GM23338 (cell line): ENCODE measurements around the gene PLEKHG2. TPM values are rescaled to one million over a fixed set of nuclear protein-coding genes. Genes with fewer than 3 reads are reported as not detected.

Source experiments
- ATAC-seq: fragments of 200-7000 bp; cut with Tn5 transposase; 3 replicates; pipeline ENCODE4 v1.9.1; 2020
- DNase-seq: peaks from one replicate; pipeline ENCODE4 v3.0.0-alpha.2; 2015; ENCODE audit warnings: low spot score
- H2AFZ ChIP-seq: fragments of 200-600 bp; sonication (generic); 2 replicates; pipeline ENCODE4 v1.8.0; 2016; ENCODE audit warnings: antibody characterized with exemption, mild to moderate bottlenecking, moderate library complexity
- H3F3A ChIP-seq: fragments of 200-600 bp; sonication (generic); replicated peaks from 2 replicates; pipeline ENCODE4 v1.8.0; 2017; ENCODE audit warnings: antibody characterized with exemption, mixed run types, low read depth
- H3K27ac ChIP-seq: fragments of 200-600 bp; sonication (generic); 2 replicates; pipeline ENCODE4 v1.6.1; 2016; ENCODE audit warnings: low read depth
- H3K27me3 ChIP-seq: fragments of 200-600 bp; sonication (generic); 2 replicates; pipeline ENCODE4 v1.8.0; 2016; ENCODE audit warnings: mild to moderate bottlenecking, mixed run types, moderate library complexity; ENCODE audit not compliant: insufficient read depth
- H3K36me3 ChIP-seq: fragments of 200-600 bp; sonication (generic); 2 replicates; pipeline ENCODE4 v1.8.0; 2016; ENCODE audit warnings: mild to moderate bottlenecking; ENCODE audit not compliant: insufficient read depth
- H3K4me1 ChIP-seq: fragments of 200-600 bp; sonication (generic); 2 replicates; pipeline ENCODE4 v1.8.0; 2016; ENCODE audit warnings: mild to moderate bottlenecking, moderate library complexity; ENCODE audit not compliant: insufficient read depth
- H3K4me2 ChIP-seq: fragments of 200-600 bp; sonication (generic); 2 replicates; pipeline ENCODE4 v1.7.1; 2017; ENCODE audit warnings: mixed run types
- H3K4me3 ChIP-seq: fragments of 200-600 bp; sonication (generic); 2 replicates; pipeline ENCODE4 v1.6.1; 2016; ENCODE audit warnings: mixed run types
- H3K79me2 ChIP-seq: fragments of 200-600 bp; sonication (generic); replicated peaks from 2 replicates; pipeline ENCODE4 v1.8.0; 2017; ENCODE audit warnings: mild to moderate bottlenecking; ENCODE audit not compliant: insufficient read depth
- H3K9me2 ChIP-seq: fragments of 200-600 bp; sonication (generic); 2 replicates; pipeline ENCODE4 v1.8.0; 2017; ENCODE audit not compliant: insufficient read depth
- H4K20me1 ChIP-seq: fragments of 200-600 bp; sonication (generic); replicated peaks from 2 replicates; pipeline ENCODE4 v1.8.0; 2017; ENCODE audit warnings: mild to moderate bottlenecking; ENCODE audit not compliant: insufficient read depth
- H3K27ac Mint-ChIP-seq: 2 replicates; pipeline ENCODE4 v1.8.0; 2020; ENCODE audit warnings: inconsistent platforms, mild to moderate bottlenecking, moderate library complexity, mixed read lengths
- H3K27me3 Mint-ChIP-seq: 3 replicates; pipeline ENCODE4 v1.8.0; 2022; ENCODE audit warnings: low read depth, mild to moderate bottlenecking, moderate library complexity, mixed read lengths, inconsistent platforms; ENCODE audit not compliant: insufficient read depth, poor library complexity
- H3K36me3 Mint-ChIP-seq: 3 replicates; pipeline ENCODE4 v1.8.0; 2021; ENCODE audit warnings: low read depth, mild to moderate bottlenecking, inconsistent platforms, moderate library complexity, mixed read lengths
- H3K4me1 Mint-ChIP-seq: 3 replicates; pipeline ENCODE4 v1.8.0; 2020; ENCODE audit warnings: mild to moderate bottlenecking, inconsistent platforms, mixed read lengths
- H3K4me3 Mint-ChIP-seq: 3 replicates; pipeline ENCODE4 v1.8.0; 2021; ENCODE audit warnings: moderate library complexity, mild to moderate bottlenecking, inconsistent platforms, mixed read lengths
- H3K9me3 Mint-ChIP-seq: 3 replicates; pipeline ENCODE4 v1.8.0; 2020; ENCODE audit warnings: moderate library complexity, mild to moderate bottlenecking, inconsistent platforms, mixed read lengths
- CREB1 ChIP-seq: fragments of 250-450 bp; sonication (Bioruptor Pico); IDR thresholded peaks from 2 replicates; pipeline ENCODE4 v1.5.0; 2020; ENCODE audit warnings: low read depth, mild to moderate bottlenecking, moderate library complexity
- ETS1 ChIP-seq: IDR thresholded peaks from 2 replicates; pipeline ENCODE4 v1.6.1; 2016; ENCODE audit warnings: antibody characterized with exemption
- EZH2 ChIP-seq: fragments of 200-600 bp; sonication (generic); IDR thresholded peaks from one replicate; pipeline ENCODE4 v1.8.0; 2017; ENCODE audit warnings: antibody characterized with exemption, mild to moderate bottlenecking, low read depth; ENCODE audit not compliant: unreplicated experiment
- EZH2phosphoT487 ChIP-seq: fragments of 200-600 bp; sonication (generic); IDR thresholded peaks from one replicate; pipeline ENCODE4 v1.8.1; 2018; ENCODE audit warnings: antibody characterized with exemption; ENCODE audit not compliant: unreplicated experiment
- NANOG ChIP-seq: IDR thresholded peaks from 2 replicates; pipeline ENCODE4 v1.6.1; 2016; ENCODE audit warnings: antibody characterized with exemption, borderline replicate concordance
- POLR2AphosphoS5 ChIP-seq: IDR thresholded peaks from 2 replicates; pipeline ENCODE4 v1.6.1; 2016; ENCODE audit warnings: antibody characterized with exemption, low read depth
- STAT1 ChIP-seq: IDR thresholded peaks from one replicate; pipeline ENCODE4 v1.6.1; 2016; ENCODE audit warnings: antibody characterized with exemption; ENCODE audit not compliant: unreplicated experiment
- ZNF114 ChIP-seq: fragments of 250-450 bp; sonication (Bioruptor Pico); IDR thresholded peaks from 2 replicates; pipeline ENCODE4 v1.5.0; 2020; ENCODE audit warnings: mild to moderate bottlenecking, moderate library complexity
- ZNF331 ChIP-seq: fragments of 250-450 bp; sonication (Bioruptor Pico); IDR thresholded peaks from 2 replicates; pipeline ENCODE4 v1.5.0; 2020; ENCODE audit warnings: low read depth, mild to moderate bottlenecking, moderate library complexity
- polyA plus RNA-seq: library from polyadenylated mRNA; unstranded; fragments of >200 nt; fragmentation: Nextera tagmentation; extraction: Ambion mirVana; gene quantifications from 2 replicates; pipeline ENCODE4 v1.2.1, GENCODE V29; 2016
- total RNA-seq: library from RNA; depleted of rRNA; stranded (reverse); fragments of >200 nt; shearing (Covaris generic); gene quantifications from 2 replicates; pipeline ENCODE4 v1.2.3, GENCODE V29; 2014
- TF ChIP-seq, protein P1 (sequence below): fragments of 250-450 bp; sonication (Bioruptor Pico); IDR thresholded peaks from 2 replicates; pipeline ENCODE4 v1.5.0; 2020; ENCODE audit warnings: mild to moderate bottlenecking, moderate library complexity

Gene PLEKHG2
- total and polyA plus RNA-seq, 2 experiments from 2014 or later, result 15.5 to 41.3 TPM

DNA sequence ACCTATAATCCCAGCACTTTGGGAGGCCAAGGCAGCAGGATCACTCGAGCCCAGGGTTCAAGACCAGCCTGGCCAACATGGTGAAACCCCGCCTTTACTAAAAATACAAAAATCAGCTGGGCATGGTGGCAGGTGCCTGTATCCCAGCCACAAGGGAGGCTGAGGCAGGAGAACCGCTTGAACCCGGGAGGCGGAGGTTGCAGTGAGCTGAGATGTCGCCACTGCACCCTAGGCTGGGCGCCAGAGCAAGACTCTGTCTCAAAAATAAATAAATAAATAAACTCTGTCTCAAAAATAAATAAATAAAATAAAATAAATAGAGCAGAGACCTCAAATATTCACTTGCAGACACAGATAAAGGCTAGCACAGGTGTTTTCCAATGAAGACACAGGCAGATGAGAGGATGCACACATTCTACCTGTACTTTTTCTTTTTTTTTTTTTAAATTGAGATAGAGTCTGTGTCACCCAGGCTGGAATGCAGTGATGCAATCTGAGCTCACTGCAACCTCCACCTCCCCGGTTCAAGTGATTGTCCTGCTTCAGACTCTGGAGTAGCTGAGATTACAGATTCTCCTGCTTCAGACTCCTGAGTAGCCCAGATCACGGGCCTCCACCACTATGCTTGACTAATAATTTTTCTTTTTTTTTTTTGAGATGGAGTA, 25.9 kb downstream of the PLEKHG2 start:
- no peak for TF ChIP-seq ZNF114
- no peak for TF ChIP-seq POLR2AphosphoS5
- TF ChIP-seq ZNF331 (CRISPR knock-in tag), result no peak
- no peak for TF ChIP-seq CREB1 (CRISPR knock-in tag)
- DNase-seq (no peak), ATAC-seq (no peak)
- Histone ChIP-seq H2AFZ (no peak overlapping the region), H3K27ac (no peak overlapping the region), H3K4me2 (no peak overlapping the region), H3K4me3 (no peak overlapping the region), H3K79me2 (peaks cover 24% of the 10 kb centered on the region), H3F3A (peaks cover 26% of the 10 kb centered on the region), H3K4me1 (peaks cover 18% of the 10 kb centered on the region), H3K27me3 (no peaks in the 10 kb centered on the region), H3K9me2 (no peaks in the 10 kb centered on the region), H3K36me3 (peaks cover 20% of the 10 kb centered on the region), H4K20me1 (peaks cover 11% of the 10 kb centered on the region)
- peaks cover 42% of the 10 kb centered on the region for H3K27me3 Mint-ChIP-seq
- H3K4me1 Mint-ChIP-seq, result peaks cover 37% of the 10 kb centered on the region
- peaks cover 6% of the 10 kb centered on the region for H3K9me3 Mint-ChIP-seq
- H3K27ac Mint-ChIP-seq, result no peak overlapping the region
- no peak overlapping the region; the same call in 2 of the 3 replicates for H3K4me3 Mint-ChIP-seq
- peaks cover 24% of the 10 kb centered on the region for H3K36me3 Mint-ChIP-seq

DNA sequence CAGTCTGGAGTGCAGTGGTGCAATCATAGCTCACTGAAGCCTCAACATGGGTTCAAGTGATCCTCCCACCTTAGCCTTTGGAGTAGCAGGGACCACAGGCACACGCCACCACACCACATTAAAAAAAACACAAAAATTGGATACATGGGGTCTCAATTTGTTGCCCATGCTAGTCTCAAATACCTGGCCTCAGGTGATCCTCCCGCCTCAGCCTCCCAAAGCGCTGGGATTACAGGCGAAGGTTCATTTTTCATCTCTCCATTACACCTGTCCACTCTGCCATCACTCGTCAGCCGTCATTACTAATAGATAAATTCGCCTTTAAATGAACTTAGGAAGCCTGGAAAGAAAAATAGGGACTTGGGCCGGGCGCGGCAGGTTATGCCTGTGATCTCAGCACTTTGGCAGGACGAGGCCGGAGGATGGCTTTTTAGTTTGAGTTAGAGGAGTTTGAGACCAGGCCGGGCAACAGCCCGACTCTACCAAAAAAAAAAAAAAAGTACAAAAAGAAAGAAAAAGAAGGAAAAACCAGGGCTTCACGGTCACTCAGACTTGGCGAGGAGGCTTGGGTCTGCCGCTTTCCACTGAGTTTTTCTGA, 32.2 kb downstream of the PLEKHG2 start:
- Histone ChIP-seq H3K4me1 (peaks cover 4% of the 10 kb centered on the region; the same call in 1 of the 2 replicates), H3K79me2 (peaks cover 49% of the 10 kb centered on the region), H4K20me1 (peaks cover 14% of the 10 kb centered on the region; the same call in 1 of the 2 replicates), H3K27ac (peak overlapping the region; percentile 94), H3K9me2 (no peaks in the 10 kb centered on the region), H3K4me3 (peak overlapping the region; percentile 76), H3F3A (peaks cover 4% of the 10 kb centered on the region; the same call in 1 of the 2 replicates), H2AFZ (no peak overlapping the region), H3K4me2 (peak overlapping the region; percentile 79), H3K27me3 (no peaks in the 10 kb centered on the region), H3K36me3 (no peaks in the 10 kb centered on the region; the same call in 1 of the 2 replicates)
- Mint-ChIP-seq H3K4me3 (peak overlapping the region; percentile 94), H3K36me3 (peaks cover 27% of the 10 kb centered on the region), H3K9me3 (peaks cover 4% of the 10 kb centered on the region; the same call in 1 of the 3 replicates), H3K27ac (peak overlapping the region; percentile 96), H3K27me3 (peaks cover 18% of the 10 kb centered on the region), H3K4me1 (peaks cover 15% of the 10 kb centered on the region)
- no peak for TF ChIP-seq STAT1
- TF ChIP-seq EZH2phosphoT487, result no peak
- TF ChIP-seq EZH2, result no peak
- no peak for TF ChIP-seq POLR2AphosphoS5
- TF ChIP-seq NANOG, result no peak
- TF ChIP-seq, protein P1, sequence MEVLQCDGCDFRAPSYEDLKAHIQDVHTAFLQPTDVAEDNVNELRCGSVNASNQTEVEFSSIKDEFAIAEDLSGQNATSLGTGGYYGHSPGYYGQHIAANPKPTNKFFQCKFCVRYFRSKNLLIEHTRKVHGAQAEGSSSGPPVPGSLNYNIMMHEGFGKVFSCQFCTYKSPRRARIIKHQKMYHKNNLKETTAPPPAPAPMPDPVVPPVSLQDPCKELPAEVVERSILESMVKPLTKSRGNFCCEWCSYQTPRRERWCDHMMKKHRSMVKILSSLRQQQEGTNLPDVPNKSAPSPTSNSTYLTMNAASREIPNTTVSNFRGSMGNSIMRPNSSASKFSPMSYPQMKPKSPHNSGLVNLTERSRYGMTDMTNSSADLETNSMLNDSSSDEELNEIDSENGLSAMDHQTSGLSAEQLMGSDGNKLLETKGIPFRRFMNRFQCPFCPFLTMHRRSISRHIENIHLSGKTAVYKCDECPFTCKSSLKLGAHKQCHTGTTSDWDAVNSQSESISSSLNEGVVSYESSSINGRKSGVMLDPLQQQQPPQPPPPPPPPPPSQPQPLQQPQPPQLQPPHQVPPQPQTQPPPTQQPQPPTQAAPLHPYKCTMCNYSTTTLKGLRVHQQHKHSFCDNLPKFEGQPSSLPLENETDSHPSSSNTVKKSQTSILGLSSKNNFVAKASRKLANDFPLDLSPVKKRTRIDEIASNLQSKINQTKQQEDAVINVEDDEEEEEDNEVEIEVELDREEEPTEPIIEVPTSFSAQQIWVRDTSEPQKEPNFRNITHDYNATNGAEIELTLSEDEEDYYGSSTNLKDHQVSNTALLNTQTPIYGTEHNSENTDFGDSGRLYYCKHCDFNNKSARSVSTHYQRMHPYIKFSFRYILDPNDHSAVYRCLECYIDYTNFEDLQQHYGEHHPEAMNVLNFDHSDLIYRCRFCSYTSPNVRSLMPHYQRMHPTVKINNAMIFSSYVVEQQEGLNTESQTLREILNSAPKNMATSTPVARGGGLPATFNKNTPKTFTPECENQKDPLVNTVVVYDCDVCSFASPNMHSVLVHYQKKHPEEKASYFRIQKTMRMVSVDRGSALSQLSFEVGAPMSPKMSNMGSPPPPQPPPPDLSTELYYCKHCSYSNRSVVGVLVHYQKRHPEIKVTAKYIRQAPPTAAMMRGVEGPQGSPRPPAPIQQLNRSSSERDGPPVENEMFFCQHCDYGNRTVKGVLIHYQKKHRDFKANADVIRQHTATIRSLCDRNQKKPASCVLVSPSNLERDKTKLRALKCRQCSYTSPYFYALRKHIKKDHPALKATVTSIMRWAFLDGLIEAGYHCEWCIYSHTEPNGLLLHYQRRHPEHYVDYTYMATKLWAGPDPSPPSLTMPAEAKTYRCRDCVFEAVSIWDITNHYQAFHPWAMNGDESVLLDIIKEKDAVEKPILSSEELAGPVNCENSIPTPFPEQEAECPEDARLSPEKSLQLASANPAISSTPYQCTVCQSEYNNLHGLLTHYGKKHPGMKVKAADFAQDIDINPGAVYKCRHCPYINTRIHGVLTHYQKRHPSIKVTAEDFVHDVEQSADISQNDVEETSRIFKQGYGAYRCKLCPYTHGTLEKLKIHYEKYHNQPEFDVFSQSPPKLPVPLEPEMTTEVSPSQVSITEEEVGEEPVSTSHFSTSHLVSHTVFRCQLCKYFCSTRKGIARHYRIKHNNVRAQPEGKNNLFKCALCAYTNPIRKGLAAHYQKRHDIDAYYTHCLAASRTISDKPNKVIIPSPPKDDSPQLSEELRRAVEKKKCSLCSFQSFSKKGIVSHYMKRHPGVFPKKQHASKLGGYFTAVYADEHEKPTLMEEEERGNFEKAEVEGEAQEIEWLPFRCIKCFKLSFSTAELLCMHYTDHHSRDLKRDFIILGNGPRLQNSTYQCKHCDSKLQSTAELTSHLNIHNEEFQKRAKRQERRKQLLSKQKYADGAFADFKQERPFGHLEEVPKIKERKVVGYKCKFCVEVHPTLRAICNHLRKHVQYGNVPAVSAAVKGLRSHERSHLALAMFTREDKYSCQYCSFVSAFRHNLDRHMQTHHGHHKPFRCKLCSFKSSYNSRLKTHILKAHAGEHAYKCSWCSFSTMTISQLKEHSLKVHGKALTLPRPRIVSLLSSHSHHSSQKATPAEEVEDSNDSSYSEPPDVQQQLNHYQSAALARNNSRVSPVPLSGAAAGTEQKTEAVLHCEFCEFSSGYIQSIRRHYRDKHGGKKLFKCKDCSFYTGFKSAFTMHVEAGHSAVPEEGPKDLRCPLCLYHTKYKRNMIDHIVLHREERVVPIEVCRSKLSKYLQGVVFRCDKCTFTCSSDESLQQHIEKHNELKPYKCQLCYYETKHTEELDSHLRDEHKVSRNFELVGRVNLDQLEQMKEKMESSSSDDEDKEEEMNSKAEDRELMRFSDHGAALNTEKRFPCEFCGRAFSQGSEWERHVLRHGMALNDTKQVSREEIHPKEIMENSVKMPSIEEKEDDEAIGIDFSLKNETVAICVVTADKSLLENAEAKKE (CRISPR knock-in tag), result no peak
- TF ChIP-seq CREB1 (CRISPR knock-in tag), result no peak
- TF ChIP-seq ZNF114, result no peak
- TF ChIP-seq ETS1, result no peak
- DNase-seq, result peak; percentile 44
- ATAC-seq, result no peak
